ENCODE data around the gene SDHC.
"Not testable (repeated sequence)": the region's sequence is repeated elsewhere in the genome, so short reads cannot be mapped to it uniquely, and the experiment has no call there.

The SDHC gene

DNA sequence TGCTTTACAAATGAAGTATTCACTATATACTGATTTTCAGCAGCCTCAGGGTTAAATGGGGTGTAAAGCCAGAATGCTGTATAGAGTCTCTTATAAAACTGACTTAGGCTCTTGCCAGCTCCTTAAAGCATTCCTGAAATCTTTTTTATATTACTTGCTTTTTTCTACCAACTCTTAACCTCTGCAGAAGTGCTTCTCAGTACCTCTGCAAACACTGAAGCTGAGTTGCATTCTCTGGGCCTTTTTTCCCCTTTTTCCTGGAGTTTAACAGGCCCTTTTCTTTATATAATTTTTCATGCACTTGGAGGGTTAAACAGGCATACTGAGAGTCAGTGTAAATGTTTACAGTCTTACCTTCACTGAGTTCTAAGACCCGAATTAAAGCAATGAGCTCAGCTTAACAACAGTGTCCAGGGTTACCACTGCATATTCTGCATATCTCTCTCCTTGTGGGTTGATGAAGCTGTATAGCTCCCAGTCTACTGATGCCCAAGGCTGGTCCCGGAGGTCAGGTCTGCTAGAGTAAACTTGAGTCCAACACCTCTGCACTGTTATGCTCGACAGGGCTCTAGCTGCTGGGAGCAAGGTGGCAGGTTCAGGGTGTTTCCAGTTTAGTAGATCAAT is 94.4 kb downstream of the SDHC start:
- TF ChIP-seq, protein P1, sequence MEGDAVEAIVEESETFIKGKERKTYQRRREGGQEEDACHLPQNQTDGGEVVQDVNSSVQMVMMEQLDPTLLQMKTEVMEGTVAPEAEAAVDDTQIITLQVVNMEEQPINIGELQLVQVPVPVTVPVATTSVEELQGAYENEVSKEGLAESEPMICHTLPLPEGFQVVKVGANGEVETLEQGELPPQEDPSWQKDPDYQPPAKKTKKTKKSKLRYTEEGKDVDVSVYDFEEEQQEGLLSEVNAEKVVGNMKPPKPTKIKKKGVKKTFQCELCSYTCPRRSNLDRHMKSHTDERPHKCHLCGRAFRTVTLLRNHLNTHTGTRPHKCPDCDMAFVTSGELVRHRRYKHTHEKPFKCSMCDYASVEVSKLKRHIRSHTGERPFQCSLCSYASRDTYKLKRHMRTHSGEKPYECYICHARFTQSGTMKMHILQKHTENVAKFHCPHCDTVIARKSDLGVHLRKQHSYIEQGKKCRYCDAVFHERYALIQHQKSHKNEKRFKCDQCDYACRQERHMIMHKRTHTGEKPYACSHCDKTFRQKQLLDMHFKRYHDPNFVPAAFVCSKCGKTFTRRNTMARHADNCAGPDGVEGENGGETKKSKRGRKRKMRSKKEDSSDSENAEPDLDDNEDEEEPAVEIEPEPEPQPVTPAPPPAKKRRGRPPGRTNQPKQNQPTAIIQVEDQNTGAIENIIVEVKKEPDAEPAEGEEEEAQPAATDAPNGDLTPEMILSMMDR (conservative IDR thresholded peaks at IDR 0.05; ENCODE audit: low read length) = no peak
- no peak for DNase-seq (ENCODE audit: low read depth)
- no peak overlapping the region for H3K4me3 ChIP-seq (ENCODE audit: low read length)

DNA sequence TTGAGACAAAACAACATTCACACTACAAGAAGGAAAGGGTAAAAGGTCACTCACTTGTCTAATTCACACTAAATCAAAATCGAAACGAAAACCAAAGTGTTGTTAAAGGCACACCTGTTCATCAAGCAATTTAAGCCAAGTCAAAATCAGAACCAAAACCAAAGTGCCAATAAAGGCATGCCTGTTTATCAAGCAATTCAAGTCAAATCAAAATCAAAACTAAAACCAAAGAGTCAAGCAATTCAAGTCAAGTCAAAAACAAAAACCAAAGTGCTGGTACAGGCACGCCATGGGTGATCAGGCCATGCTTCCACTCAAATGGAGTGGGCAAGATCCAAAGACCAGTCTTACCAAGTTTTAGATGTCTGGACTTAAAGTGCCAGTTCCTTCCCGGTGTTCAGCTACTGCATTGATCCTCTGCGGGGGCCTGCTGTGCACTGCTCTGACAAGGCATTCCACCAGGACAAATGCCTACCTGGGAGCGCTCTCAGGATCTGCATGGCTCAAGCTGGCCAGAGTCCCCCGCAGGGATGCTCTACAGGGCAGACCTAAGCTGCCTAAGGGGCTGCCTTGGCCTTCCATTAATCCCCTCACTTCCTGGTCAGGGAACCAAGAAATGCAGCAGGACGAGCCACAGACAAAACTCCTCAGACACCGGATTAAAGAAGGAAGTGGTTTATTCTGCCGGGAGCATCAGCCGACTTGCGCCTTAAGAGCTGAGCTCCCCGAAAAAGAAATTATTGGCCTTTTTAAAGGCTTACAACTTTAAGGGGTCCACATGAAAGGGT is 95.9 kb downstream of the SDHC start:
- DNase-seq (ENCODE audit: low read depth); H3K4me3 ChIP-seq (ENCODE audit: low read length): not testable (repeated sequence)

DNA sequence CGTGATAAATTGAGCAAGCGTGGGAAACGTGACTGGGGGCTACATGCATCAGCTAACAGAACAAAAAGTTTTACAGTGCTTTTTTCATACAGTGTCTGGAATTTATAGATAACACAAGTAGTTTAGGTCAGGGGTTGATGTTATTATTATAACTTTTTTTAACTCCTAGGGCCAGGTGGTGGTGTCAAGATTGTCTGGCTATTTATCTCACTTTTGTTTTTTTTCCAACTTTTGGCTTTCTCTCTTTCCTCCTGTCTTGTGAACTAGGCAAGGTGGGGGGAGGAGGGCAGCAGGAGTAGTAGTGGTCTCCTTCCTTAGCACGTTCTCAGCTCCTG is 96.4 kb downstream of the SDHC start:
- not testable (repeated sequence) for H3K4me3 ChIP-seq (ENCODE audit: low read length); DNase-seq (ENCODE audit: low read depth)
